SIG-M5 (cell line): ENCODE data around the gene NDUFA8.

Source experiments
- DNase-seq: peaks from one replicate; lab custom pipeline; 2025; lab: John Stamatoyannopoulos, UW

Gene NDUFA8

DNA sequence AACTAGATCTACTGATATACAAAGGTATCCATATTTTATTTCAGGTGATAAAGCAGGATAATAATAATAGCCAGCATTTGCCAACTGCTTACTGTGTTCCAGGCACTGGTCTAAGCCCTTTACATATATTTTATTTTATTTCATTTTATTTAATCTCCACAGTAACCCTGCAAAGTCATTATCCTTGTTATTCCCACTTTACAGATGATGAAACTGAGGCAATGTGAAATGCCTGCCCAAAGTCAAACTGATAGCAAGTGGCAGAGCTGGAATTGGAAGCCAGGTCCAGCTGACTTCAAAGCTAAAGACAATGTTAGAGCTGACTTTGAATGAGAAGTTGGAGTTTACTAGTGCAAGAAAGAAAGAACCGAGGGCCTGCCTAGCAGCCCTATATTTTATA is 25.0 kb upstream of the NDUFA8 start:
- no peak for DNase-seq

DNA sequence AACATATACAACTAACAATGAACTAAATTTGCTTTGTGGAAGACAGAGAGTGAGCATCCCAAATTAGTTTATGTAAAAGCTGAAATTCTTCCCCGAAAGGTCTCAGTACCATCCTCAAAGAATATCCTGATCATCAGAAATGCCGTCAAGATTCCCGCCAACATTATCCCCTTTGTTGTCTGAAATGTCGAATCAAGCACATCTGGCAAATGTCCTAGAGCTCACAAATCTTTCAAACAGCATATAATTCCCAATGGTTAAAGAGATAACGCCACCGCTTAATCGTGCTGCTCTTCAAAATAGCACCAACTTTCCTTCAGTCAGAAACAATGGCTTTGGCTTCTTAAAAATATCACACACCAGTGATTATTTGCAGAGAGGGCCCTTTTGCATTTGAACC is 23.9 kb upstream of the NDUFA8 start:
- DNase-seq = no peak

GRCh38 chr9:122180633-122181032 is 21.1 kb upstream of the NDUFA8 start:
- DNase-seq = no peak

DNA sequence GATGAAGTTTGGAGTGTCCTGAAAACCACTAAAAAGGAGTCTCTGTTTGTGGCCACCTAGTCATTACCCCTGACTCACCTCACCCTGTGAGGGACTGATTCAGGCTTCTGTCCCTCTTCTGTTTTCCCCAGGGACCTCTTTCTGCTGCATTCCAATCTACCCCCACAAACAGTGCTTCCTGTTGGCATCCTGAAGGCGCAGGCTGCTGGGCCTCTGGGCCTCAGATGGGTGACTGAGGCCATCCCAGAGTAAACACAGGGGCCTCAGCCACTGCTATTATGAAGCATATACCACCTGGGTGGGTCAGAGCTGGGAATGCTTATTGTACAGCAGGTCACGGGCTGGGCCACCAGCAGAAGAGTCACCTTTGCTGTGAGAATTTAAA is 20.1 kb upstream of the NDUFA8 start:
- no peak for DNase-seq

- no peak for DNase-seq
Measured at GRCh38 chr9:122179054-122179689, 19.6 kb upstream of the NDUFA8 start.

DNA sequence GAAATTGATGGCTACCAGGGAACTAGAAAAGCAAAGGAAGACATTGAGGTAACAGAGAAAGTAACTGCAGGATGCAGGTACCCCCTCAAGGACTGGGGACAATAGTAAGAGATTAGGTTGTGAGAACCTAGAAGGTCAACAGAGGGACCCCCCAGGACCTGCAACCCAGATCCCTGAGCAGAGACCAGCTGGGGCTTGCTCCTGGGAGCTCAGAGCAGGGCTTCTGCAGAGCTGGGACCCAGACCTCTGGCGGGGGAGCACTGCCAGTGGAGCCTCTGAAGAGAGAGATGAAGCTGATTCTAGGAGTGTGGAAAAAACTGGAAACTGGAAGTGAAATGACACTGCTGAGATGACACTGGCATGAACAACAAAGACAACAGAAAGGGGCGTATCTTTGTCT is 17.3 kb upstream of the NDUFA8 start:
- DNase-seq = no peak

DNA sequence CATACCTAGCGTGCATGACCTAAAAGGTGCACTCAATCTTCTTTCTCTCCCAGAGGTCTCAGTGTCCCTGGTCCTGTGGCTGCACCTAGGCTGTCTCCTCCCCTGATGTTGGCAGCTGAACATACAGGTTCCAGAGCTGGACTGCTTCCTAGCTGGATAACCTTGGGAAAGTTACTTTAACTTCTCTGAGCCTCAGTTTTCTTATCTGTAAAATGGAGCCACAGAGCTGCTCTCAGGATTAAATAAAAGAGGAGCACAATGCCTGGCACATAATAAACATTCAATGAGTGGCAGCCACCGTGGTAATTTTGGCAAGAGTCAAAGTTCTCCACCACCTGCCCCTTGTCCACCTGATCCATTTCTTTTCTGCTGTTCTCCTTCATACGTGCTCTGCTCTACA is 14.1 kb upstream of the NDUFA8 start:
- no peak for DNase-seq

GRCh38 chr9:122172131-122172530 is 12.6 kb upstream of the NDUFA8 start:
- no peak for DNase-seq

- no peak for DNase-seq
Measured at GRCh38 chr9:122168356-122168755, 8.8 kb upstream of the NDUFA8 start.

GRCh38 chr9:122164286-122164685 is 4.7 kb upstream of the NDUFA8 start:
- no peak for DNase-seq

DNA sequence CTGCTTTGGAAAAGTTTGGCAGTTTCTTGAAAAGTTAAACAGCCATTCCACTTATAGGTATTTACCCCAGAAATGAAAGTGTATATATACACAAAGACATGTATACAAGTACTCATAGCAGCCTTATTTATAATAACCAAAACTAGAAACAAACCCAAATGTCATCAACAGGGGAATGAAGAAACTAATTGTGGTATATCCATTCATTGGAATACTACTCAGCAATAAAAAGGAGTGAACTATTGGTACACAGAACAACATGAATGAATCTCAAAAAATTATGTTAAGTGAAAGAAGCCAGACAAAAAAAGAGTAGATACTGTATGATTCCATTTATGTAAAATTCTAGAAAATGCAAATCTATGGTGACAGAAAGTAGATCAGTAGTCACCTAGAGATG is 2.8 kb upstream of the NDUFA8 start:
- DNase-seq = no peak

GRCh38 chr9:122159925-122160246 is 307 bp upstream of the NDUFA8 start:
- DNase-seq = no peak

- DNase-seq = no peak
Measured at GRCh38 chr9:122158202-122158601, 1.4 kb downstream of the NDUFA8 start.

- DNase-seq = no peak
Measured at GRCh38 chr9:122155796-122156195, 3.8 kb downstream of the NDUFA8 start.

DNA sequence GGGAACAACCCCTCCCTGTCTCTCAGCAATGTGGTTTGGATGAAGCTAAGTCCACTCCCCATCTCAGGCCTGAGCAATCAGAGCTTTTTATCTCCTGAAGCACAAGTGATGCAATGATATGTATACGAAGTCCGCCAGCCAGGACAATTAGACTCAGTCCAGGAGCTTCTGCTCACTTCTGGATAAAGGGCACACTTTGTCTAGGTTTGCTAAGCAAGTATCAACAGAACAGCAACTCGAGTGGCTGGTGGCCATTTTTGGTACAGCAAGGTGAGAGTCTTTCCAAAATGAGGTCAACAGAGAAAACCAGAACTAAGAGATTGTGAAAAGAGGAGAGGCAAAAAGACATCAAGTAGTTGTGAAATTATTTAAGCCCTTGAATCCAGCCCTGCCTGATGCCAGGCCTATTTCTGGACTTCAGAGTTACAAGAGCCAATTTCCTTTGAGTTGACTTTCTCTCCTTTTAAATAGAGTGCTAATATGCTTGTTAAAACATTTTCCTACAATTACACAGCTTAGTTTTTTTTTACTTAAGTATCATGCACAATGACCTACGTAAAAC is 8.2 kb downstream of the NDUFA8 start:
- DNase-seq = no peak

DNA sequence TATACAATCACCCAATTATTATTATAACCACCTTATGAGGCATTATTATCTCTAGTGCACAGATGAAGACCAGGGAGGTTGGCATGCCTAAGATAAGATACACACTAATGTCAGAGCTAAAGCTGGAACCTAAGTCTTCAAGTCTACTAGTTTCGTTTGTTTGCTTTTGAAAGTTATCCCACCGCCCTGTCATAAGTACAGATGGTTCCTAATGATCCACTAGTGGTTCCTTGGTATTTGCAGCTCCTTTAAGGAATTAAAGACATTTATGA is 14.1 kb downstream of the NDUFA8 start:
- DNase-seq = no peak

- no peak for DNase-seq
Measured at GRCh38 chr9:122144836-122145591, 14.6 kb downstream of the NDUFA8 start.

- no peak for DNase-seq
Measured at GRCh38 chr9:122143876-122144405, 15.6 kb downstream of the NDUFA8 start.

DNA sequence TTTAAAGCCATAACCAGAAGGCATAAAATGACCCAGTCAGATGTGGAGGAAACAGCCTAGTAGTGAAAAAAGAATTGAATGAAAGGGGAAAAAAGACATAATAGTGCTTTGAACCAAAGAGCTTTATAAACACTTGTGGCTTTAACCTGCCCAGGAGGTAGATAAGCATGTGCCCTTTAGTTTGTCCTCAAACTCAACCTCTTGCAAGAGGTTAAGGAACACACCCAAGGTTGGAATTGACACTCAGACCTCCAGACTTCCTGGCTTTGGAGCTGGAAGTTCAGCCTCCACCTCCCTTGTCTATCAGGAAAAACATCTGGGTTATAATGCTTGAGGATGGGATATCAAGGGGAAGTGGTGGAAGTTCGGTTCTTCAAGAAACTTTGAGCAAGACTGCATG is 16.3 kb downstream of the NDUFA8 start:
- DNase-seq = no peak

GRCh38 chr9:122141671-122142070 is 17.9 kb downstream of the NDUFA8 start:
- DNase-seq = no peak

- no peak for DNase-seq
Measured at GRCh38 chr9:122140368-122141193, 19.0 kb downstream of the NDUFA8 start.

GRCh38 chr9:122138560-122139268 is 20.9 kb downstream of the NDUFA8 start:
- no peak for DNase-seq
